GM12892 (cell line): ENCODE data around the gene CASP8AP2.

Experiments used
- POLR2A ChIP-seq: IDR thresholded peaks from 2 replicates; pipeline ENCODE4 v1.6.1; 2011; ENCODE audit warnings: low read depth, low read length, control low read depth
- POLR2AphosphoS5 ChIP-seq: IDR thresholded peaks from 2 replicates; pipeline ENCODE4 v1.6.1; 2011; ENCODE audit warnings: low read depth, low read length, control low read depth

DNA sequence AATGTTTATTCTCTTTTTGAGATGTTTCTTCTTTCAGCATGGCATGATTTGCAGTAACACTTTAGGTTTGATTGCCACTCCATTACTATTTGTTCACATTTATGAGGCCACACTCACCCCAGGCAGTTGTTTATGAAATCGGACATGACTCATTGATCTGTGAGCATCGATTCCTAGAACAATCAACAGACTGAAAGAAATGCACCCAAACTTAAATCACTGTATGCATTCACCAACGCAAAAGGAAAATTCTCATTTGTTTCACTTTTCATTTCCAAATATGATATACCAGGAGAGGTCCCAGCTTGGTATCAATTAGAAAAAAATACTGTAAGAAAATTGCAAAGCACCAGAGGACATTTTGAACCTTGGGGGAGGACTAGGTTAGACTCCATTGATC lies 59.2 kb downstream of the CASP8AP2 start:
- TF ChIP-seq POLR2AphosphoS5 (no peak), POLR2A (no peak)
